Stimulated activated naive CD4-positive, alpha-beta T cell treated with Interleukin-2 at 50 U/mL for 16 hours (primary cell): ENCODE measurements around the gene TXNDC5.
"Not testable (repeated sequence)": the region's sequence is repeated elsewhere in the genome, so short reads cannot be mapped to it uniquely, and the experiment has no call there.

ENCODE experiments used
- DNase-seq: peaks from one replicate; lab custom pipeline; 2025; lab: John Stamatoyannopoulos, UW

TXNDC5 gene

GRCh38 chr6:7895125-7895423 is 15.5 kb downstream of the TXNDC5 start:
- no peak for DNase-seq

- DNase-seq = no peak
These were observed 16.1 kb downstream of the TXNDC5 start for GRCh38 chr6:7894262-7895124.

- no peak for DNase-seq
These were observed 17.2 kb downstream of the TXNDC5 start for GRCh38 chr6:7893342-7893741.

- DNase-seq = not testable (repeated sequence)
These were observed 18.2 kb downstream of the TXNDC5 start for GRCh38 chr6:7892367-7892766.

DNA sequence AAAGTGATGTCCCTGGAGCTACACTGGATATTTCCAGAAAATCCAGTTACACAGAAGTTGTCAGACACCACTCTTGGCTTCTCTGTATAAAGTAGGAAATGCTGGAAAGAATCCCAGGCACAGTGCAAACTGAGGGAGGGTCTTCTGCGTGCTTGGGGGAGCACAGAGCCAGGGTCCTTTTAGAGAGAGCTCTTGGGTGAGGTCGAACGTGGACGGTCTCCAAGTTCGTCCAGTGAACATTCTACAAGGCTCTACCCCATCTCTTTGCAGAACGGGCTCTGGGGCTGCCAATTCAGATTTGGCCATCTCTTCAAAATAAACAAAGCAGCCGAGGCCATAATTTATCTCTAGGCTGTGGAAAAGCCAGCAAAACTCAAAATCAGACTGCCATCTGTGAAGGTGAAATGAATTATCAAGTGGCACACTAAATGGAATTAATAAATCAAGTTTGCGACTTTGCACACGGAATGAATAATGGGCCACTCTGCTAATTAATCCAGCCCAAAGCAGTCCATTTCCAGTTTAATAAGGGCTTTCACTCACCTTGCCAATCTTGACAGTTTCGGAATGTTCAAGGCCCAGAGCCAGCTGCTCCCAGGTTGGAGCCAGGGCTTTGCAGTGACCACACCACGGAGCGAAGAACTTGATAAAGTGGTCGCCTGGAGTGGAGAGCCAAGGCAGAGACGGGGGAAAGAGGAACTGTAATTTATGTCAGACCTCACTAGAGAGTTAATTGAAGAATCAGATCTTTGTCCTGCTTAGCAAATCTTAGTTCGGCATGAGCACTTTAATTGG is 19.3 kb downstream of the TXNDC5 start:
- no peak for DNase-seq

DNA sequence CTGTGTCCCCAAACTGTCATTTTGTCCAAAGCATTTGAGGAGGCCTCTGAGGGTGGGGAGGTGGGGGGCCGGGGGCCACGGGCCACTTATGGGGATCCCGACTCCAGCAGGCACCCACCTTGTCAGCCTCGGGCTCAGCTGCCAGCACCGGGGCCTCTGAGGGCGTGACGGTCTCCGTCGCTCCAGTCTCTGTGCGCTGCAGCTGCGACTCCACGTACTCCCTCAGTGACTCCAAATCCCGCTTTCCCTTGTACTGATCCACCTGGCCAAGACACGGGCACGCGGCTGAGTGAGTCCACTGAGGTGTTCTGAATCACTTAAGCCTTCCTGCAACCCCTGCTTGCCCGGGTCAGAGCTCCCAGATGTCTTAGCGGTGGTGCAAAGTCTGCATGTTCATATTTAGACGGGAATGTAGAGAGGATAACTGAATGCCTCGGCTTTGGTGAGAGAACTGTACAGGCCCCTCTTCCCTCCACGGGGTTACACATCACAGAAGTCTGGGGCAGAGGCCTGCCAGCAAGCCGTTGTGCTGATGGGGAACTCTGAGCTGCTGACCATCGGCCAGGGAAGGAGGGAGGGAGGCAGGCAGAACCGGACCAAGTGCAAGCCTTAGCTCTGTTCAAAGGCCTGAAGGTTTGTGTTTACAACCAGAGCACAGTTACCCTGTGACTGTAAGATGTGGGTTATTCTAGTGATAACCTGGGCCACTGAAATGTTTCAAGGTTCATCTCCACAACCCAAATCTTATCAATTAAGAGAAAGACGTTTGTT is 21.8 kb downstream of the TXNDC5 start:
- no peak for DNase-seq

GRCh38 chr6:7887278-7887991 is 23.2 kb downstream of the TXNDC5 start:
- DNase-seq = no peak

DNA sequence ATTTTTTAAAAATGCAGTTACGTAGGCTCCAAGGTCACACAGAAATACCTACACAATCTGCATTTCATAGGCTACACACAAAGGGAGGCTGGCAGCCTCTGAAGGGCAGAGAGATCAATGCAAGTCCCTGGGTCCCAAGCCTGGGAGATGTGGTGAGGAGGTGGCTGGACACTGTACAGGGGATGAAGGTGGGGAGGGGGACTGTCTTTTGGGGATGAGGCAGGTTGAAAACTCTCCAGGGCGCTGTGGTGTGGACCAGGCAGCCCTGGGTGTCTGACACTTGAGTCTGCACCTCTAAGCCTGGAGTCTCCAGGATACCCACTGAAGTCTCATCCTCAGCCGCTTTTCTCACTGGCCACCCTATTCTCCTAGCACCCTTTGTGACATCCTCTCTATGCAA is 24.5 kb downstream of the TXNDC5 start:
- DNase-seq = no peak

- no peak for DNase-seq
These were observed 27.2 kb downstream of the TXNDC5 start for GRCh38 chr6:7883381-7883780.

- no peak for DNase-seq
These were observed 27.9 kb downstream of the TXNDC5 start for GRCh38 chr6:7882505-7883257.

DNA sequence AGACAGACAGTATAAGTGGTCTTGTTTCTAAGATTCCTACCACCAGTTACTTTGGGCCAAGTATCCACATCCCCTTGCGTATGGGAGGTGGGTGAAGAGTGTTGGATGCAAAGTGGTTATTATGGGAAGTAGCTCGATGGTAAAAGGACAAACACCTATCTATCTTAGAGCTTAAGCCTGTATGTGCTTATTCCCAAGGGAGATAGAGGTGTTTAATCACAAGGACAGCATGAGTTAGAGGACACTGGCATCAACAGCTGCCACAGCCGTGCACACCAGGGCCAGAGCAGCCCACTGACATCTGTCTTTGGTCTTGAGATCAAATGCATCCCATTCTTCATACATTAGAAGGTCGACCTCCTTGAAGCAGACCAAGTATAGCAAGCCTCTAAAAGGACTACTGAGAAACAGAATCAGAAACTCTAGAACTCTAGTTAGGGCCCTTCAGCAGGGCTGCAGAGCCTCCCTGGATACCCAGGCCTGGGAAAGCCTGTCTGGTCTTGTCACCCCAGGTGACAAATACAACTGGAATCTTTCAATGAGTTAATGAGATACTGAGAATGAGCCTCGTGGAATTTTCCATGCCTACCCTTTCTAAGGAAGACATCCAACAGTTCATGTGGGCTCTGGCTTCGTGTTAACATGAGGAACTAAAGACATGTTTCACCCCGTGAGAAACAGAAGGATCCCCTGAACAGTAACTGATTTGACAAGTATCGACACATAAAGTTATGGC is 28.7 kb downstream of the TXNDC5 start:
- DNase-seq = no peak

DNA sequence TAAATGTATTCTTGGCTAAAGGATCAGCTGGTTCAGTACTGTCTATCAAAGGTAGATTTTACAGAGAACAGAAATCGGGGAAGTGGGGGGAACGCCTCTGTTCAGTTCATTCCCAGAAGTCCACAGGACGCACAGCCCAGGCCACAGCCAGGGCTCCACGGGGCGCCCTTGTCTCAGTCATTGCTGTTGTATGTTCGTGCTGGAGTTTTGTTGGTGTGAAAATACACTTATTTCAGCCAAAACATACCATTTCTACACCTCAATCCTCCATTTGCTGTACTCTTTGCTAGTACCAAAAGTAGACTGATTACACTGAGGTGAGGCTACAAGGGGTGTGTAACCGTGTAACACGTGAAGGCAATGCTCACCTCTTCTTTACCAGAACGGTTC is 29.9 kb downstream of the TXNDC5 start:
- no peak for DNase-seq

- DNase-seq = no peak
These were observed 30.4 kb downstream of the TXNDC5 start for GRCh38 chr6:7879980-7880717.

GRCh38 chr6:7879579-7879978 is 31.0 kb downstream of the TXNDC5 start:
- no peak for DNase-seq

GRCh38 chr6:7879043-7879442 is 31.5 kb downstream of the TXNDC5 start:
- DNase-seq = no peak

DNA sequence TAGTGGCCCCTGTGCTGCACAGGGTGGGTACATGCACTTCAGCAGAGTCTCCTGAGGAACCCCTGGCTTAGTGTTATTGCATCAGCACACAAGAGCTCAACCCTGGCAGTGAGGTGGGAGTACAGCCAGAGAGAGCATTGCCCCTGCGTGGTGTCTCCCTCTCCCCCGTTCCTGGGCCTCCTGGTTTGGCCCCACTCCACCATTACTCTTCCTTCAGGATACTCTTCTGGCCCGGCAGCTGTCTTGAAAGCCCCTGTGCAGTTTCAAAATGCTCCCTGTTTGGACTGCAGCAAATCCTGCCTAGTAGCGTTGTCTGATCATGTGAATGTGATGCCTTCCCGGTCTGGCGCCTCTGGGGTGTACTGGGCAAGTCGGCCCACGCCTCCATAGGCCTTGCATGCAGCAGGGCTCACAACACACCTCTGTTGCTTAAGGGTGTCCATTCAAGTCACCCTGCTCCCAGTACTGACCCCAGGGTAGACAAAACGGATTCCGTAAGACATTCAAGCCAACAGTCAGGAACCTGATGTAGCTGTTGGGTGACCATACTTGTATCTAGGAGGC is 32.1 kb downstream of the TXNDC5 start:
- no peak for DNase-seq

DNA sequence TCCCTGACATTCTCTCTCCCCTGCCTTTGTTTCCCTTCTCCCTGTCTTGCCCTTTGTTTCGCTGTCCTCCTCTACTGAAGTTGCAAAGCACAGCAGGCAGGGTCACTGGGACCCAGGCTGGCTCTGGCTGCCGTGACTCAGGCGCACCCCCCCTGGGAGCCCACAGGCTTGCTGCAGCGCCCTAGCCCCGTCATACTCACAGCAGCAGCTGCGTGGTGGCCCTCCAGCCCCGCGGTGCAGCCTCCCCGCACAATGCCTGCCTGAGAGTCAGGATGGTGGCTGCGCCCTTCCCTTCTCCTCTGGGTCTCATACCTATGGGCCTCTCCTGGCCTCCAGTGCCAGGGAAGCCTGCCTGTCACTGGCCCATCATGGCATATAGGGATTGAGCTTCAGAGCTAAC is 41.7 kb downstream of the TXNDC5 start:
- DNase-seq = no peak

GRCh38 chr6:7866526-7866925 is 44.1 kb downstream of the TXNDC5 start:
- DNase-seq = no peak

DNA sequence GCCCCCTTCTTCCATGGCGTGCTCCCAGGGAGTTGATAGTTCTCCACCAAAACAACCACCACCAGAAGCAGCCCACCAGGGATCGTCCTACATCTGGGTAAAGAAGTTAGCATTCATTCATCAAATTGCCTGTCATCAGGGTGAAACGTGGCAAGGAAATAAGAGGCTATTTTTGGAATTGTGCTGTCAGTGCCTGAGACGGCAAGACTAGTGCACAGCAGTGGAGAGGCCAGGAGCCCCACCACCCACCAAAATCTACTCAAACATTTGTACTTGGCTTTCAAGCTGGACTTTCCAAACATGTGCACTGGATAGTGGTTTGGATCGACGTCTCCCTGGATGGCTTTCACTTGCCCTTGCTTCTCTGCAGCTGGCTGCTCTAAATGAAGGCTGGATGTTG is 44.8 kb downstream of the TXNDC5 start:
- no peak for DNase-seq

DNA sequence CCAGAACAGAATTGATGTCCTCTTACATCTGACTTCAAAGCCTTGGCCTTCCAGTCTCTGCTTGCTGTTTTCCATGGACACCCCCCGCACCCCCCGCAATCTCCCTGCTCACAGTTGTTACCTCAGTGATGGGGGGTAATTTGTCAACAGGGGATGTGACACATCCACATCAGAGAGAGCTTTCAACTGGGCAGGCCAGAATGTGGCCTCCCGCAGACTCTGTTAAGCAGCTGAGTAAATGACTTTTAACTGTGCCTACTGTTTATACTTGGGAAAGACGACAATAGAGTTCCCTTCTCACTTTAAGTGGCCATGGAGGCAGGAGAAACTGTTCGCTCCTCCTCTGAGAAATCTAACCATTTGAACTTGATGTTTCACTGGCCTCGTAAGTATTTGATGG is 51.0 kb downstream of the TXNDC5 start:
- DNase-seq = no peak
